GM18907 (cell line): ENCODE measurements around the gene SRP68.

Source experiments
- ATAC-seq: cut with Tn5 transposase; IDR thresholded peaks from one replicate; pipeline ENCODE4 v1.9.1; 2021; ENCODE audit warnings: mild to moderate bottlenecking, moderate library complexity; ENCODE audit not compliant: unreplicated experiment

SRP68 gene

GRCh38 chr17:76072148-76072858, at the start of gene SRP68:
SRP68 (minus strand) TSS chr17:76072517; CDS start chr17:76072491, 26 bp downstream.
- peak; percentile 91 for ATAC-seq

GRCh38 chr17:76121932-76122430, 49.7 kb upstream of the SRP68 start:
- peak; percentile 16 for ATAC-seq

- ATAC-seq: no peak
Measured at GRCh38 chr17:76120658-76121008, 48.3 kb upstream of the SRP68 start.

- no peak for ATAC-seq
Measured at GRCh38 chr17:76119409-76120371, 47.4 kb upstream of the SRP68 start.

- ATAC-seq: no peak
Measured at GRCh38 chr17:76115138-76115754, 42.9 kb upstream of the SRP68 start.

GRCh38 chr17:76111956-76112355, 39.6 kb upstream of the SRP68 start:
- ATAC-seq: no peak

- ATAC-seq: no peak
Measured at GRCh38 chr17:76107509-76107908, 35.2 kb upstream of the SRP68 start.

GRCh38 chr17:76106703-76107102, 34.4 kb upstream of the SRP68 start:
- no peak for ATAC-seq

- ATAC-seq: no peak
Measured at GRCh38 chr17:76104896-76105231, 32.5 kb upstream of the SRP68 start.

GRCh38 chr17:76104140-76104895, 32.0 kb upstream of the SRP68 start:
- ATAC-seq: peak; percentile 4

- peak; percentile 78 for ATAC-seq
Measured at GRCh38 chr17:76103274-76104139, 31.2 kb upstream of the SRP68 start, which contains the start of gene EXOC7. EXOC7 (minus strand) TSS chr17:76103787; CDS start chr17:76103692, 95 bp downstream.

- ATAC-seq: peak; percentile 16
Measured at GRCh38 chr17:76102944-76103273, 30.6 kb upstream of the SRP68 start.

GRCh38 chr17:76097716-76098295, 25.5 kb upstream of the SRP68 start:
- no peak for ATAC-seq

GRCh38 chr17:76095943-76096342, 23.6 kb upstream of the SRP68 start:
- no peak for ATAC-seq

GRCh38 chr17:76094046-76094445, 21.7 kb upstream of the SRP68 start:
- ATAC-seq: no peak

GRCh38 chr17:76092526-76093413, 20.5 kb upstream of the SRP68 start:
- ATAC-seq: no peak

- no peak for ATAC-seq
Measured at GRCh38 chr17:76091526-76092286, 19.4 kb upstream of the SRP68 start.
